Left ventricle myocardium inferior (tissue), 1 donor: Measurements from ENCODE around the gene KLHL4. TPM values are rescaled to one million over a fixed set of nuclear protein-coding genes. Genes with fewer than 3 reads are reported as not detected.
A peak's percentile ranks its signal among the peaks of the same experiment; 100 is the strongest.
"Not testable (repeated sequence)": the region's sequence is repeated elsewhere in the genome, so short reads cannot be mapped to it uniquely, and the experiment has no call there.

ENCODE experiments used
- DNase-seq: peaks from one replicate; pipeline ENCODE4 v3.0.0-alpha.2; 2020
- H3K27ac ChIP-seq: fragments of 200-600 bp; replicated peaks from 2 replicates; pipeline ENCODE4 v1.8.0; 2021
- H3K27me3 ChIP-seq: fragments of 200-600 bp; 2 replicates; pipeline ENCODE4 v1.8.0; 2021; ENCODE audit warnings: low read depth
- H3K36me3 ChIP-seq: fragments of 200-600 bp; 2 replicates; pipeline ENCODE4 v1.8.0; 2021
- H3K4me1 ChIP-seq: fragments of 200-600 bp; 2 replicates; pipeline ENCODE4 v1.8.0; 2021
- H3K4me3 ChIP-seq: fragments of 200-600 bp; 2 replicates; pipeline ENCODE4 v1.8.0; 2021; ENCODE audit warnings: mild to moderate bottlenecking, moderate library complexity
- H3K9me3 ChIP-seq: fragments of 200-600 bp; replicated peaks from 2 replicates; pipeline ENCODE4 v1.8.0; 2021
- intact Hi-C: fragments of 100-400 bp; cut with micrococcal nuclease; formaldehyde crosslinking; loops from one replicate; pipeline ENCODE4 v1.11.0; 2022
- total RNA-seq: library from RNA; stranded (reverse); fragmentation: NEBNext Ultra II Directional; extraction: Animal tissue kit (Norgen Biotek cat#: 25700); gene quantifications from one replicate; pipeline ENCODE4 v1.2.1, GENCODE V29; 2021
- TF ChIP-seq, protein P1 (sequence below): fragments of 200-600 bp; IDR thresholded peaks from 2 replicates; pipeline ENCODE4 v1.8.0; 2021; ENCODE audit warnings: antibody characterized with exemption, mild to moderate bottlenecking, borderline replicate concordance
- donor health status: DM: no; HTN: yes; CAD: no; lungs with severe emphysema.

KLHL4 gene
- total RNA-seq, 1 donor from 2014 or later: 0.74 TPM

DNA sequence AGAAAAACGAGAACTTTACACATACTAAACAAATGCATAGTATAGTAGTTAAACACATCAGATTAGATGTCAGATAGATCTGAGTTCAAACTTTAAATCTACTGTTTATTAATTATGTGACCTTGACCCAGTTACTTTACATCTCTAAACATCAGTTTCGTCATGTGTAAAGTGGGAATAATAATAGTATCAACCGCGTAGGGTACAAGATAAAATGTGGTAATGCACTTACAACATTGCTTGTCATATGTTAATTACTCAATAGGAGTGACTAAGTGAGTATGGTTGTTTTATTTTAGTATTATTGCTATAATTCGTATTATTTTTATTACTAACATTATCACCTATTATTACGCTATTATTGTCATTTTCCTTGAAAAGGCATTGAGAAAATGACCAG is 144.2 kb downstream of the KLHL4 start:
- Histone ChIP-seq H3K4me3 (no peak overlapping the region), H3K9me3 (no peaks in the 10 kb centered on the region), H3K27me3 (no peaks in the 10 kb centered on the region), H3K36me3 (no peaks in the 10 kb centered on the region), H3K27ac (no peak overlapping the region), H3K4me1 (no peaks in the 10 kb centered on the region)
- no peak for DNase-seq
- intact Hi-C loops: loop anchor here (5.0 kb wide), 1 partner anchor 324 kb away; no protein-coding TSS in a partner anchor
- TF ChIP-seq, protein P1, sequence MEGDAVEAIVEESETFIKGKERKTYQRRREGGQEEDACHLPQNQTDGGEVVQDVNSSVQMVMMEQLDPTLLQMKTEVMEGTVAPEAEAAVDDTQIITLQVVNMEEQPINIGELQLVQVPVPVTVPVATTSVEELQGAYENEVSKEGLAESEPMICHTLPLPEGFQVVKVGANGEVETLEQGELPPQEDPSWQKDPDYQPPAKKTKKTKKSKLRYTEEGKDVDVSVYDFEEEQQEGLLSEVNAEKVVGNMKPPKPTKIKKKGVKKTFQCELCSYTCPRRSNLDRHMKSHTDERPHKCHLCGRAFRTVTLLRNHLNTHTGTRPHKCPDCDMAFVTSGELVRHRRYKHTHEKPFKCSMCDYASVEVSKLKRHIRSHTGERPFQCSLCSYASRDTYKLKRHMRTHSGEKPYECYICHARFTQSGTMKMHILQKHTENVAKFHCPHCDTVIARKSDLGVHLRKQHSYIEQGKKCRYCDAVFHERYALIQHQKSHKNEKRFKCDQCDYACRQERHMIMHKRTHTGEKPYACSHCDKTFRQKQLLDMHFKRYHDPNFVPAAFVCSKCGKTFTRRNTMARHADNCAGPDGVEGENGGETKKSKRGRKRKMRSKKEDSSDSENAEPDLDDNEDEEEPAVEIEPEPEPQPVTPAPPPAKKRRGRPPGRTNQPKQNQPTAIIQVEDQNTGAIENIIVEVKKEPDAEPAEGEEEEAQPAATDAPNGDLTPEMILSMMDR: no peak

DNA sequence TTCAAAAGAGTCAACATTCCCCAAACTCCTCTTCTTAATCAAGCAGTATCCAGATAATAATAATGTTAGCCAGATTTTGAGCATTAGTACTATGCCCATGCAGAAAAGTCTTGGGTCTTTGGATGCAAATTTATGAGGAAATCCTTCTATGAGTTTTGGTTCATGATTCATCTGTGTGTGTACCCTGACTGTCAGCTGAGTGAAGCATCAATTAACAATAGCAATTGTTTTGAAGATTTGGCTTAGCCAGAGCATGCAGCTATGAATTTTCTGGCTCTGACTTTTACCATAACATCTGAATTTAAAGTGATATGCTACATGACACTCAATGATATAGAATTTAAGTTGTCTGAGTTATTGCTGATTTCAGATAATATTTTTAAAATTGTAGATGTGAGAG is 145.8 kb downstream of the KLHL4 start:
- no peak for DNase-seq
- H3K27me3 ChIP-seq: no peaks in the 10 kb centered on the region
- intact Hi-C loops: loop anchor here (5.0 kb wide), 1 partner anchor 326 kb away; no protein-coding TSS in a partner anchor
- H3K27ac ChIP-seq: no peak overlapping the region
- H3K9me3 ChIP-seq: no peaks in the 10 kb centered on the region
- TF ChIP-seq, protein P1: no peak
- no peaks in the 10 kb centered on the region for H3K36me3 ChIP-seq
- H3K4me1 ChIP-seq: no peaks in the 10 kb centered on the region
- no peak overlapping the region for H3K4me3 ChIP-seq

DNA sequence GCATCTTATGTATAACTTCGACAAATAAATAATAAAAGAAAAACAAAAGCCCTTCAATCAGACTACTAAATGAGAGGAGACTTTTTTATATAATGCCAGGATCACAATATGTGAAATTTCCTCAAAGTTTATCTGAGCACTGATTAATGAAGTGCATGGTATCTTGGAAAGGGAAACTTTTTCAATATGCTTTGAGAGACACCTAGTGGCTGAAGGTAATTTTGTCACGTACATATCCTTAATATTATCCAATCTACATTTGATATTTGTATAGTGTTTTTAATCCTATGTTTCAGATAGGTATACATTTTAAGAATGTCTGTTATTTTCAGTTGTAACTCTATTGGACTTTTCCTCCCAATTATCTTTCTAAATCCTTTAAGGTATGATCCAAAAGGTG is 146.8 kb downstream of the KLHL4 start:
- Histone ChIP-seq H3K27me3 (no peaks in the 10 kb centered on the region), H3K27ac (no peak overlapping the region), H3K4me1 (no peaks in the 10 kb centered on the region), H3K36me3 (no peaks in the 10 kb centered on the region), H3K9me3 (no peaks in the 10 kb centered on the region), H3K4me3 (no peak overlapping the region)
- intact Hi-C loops: loop anchor here (5.0 kb wide), 1 partner anchor 327 kb away; no protein-coding TSS in a partner anchor
- no peak for DNase-seq
- TF ChIP-seq, protein P1: peak; percentile 58

DNA sequence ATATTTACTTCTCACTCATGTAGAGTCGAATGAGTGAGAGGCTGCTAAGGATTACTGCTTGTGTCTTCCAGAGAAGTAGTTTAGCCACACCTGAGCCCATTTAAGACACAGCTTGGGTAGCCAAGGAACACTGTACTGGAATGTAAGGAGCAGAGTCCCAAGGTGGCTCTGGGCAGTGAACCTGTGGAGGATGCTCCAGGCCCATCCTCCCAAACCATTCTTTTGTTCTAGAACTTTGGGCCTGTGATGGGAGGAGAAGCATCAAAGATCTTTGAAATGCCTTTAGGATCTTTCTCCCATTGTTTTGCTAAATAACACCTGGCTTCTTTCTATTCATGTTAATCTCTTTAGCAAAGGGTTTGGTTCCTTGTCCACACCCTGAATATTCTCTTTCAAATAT is 162.2 kb downstream of the KLHL4 start:
- H3K4me1 ChIP-seq: no peaks in the 10 kb centered on the region
- DNase-seq: no peak
- intact Hi-C loops: no loop called here
- H3K4me3 ChIP-seq: no peak overlapping the region
- TF ChIP-seq, protein P1: no peak
- H3K27me3 ChIP-seq: no peaks in the 10 kb centered on the region
- H3K9me3 ChIP-seq: no peaks in the 10 kb centered on the region
- H3K36me3 ChIP-seq: no peaks in the 10 kb centered on the region
- no peak overlapping the region for H3K27ac ChIP-seq

DNA sequence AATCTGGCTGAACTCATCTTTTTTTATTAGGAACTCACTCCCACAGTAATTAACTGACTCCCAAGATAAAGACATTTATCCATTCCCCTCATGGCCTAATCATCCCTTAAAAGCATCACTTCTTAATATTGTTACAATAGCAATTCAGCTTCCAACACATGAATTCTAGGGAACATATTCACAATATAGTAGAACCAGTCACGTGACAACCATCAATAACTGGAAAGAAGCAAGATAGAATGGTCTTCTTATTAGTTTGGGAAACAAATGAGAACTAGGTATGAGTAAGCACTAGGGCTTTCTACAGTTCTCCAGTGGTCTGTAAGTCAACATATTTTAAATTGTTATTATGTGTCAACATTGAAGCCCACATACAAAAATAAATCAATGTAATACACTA is 170.1 kb downstream of the KLHL4 start:
- Histone ChIP-seq H3K4me1 (no peaks in the 10 kb centered on the region), H3K4me3 (no peak overlapping the region), H3K36me3 (no peaks in the 10 kb centered on the region), H3K27me3 (no peaks in the 10 kb centered on the region), H3K9me3 (no peaks in the 10 kb centered on the region), H3K27ac (no peak overlapping the region)
- intact Hi-C loops: no loop called here
- TF ChIP-seq, protein P1: no peak
- DNase-seq: no peak

DNA sequence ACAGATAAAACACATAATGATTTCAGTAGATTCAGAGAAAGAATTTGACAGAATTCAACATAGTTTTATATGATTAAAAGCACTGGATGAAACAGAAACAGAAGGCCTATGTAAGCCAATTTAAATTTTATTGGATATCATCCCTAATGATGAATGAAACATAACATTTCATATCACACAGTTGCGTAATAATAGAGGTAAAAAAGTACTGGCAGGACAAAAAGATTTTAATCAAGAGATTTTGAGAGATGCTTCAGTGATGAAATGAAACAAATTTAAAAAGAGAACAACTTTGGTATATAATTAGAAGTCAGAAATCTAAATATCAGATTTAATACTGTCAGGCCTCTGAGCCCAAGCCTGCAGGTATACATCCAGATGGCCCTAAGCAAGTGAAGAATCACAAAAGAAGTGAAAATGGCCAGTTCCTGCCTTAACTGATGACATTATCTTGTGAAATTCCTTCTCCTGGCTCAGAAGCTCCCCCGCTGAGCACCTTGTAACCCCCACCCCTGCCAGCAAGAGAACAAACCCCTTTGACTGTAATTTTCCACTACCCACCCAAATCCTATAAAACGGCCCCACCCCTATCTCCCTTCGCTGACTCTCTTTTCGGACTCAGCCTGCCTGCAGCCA is 170.6 kb downstream of the KLHL4 start:
- H3K4me1 ChIP-seq, DNase-seq, intact Hi-C loops, H3K9me3 ChIP-seq, H3K36me3 ChIP-seq, H3K4me3 ChIP-seq, H3K27me3 ChIP-seq, H3K27ac ChIP-seq: not testable (repeated sequence)

DNA sequence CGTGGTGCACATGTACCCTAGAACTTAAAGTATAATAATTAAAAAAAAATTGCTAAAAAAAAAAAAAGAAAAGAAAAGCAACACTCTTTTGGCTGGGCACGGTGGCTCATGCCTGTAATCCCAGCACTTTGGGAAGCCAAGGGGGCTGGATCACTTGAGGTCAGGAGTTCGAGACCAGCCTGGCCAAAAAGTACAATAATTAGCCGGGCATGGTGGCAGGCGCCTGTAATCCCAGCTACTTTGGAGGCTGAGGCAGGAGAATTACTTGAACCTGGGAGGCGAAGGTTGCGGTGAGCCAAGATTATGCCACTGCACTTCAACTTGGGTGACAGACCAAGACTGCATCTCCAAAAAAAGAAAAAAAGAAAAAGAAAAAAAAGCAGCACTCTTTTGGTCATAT is 171.6 kb downstream of the KLHL4 start:
- H3K36me3 ChIP-seq, intact Hi-C loops: not testable (repeated sequence)

More for the DNA sequence above, 171.6 kb downstream of the KLHL4 start:
- not testable (repeated sequence) for H3K4me1 ChIP-seq, H3K27me3 ChIP-seq, H3K4me3 ChIP-seq, DNase-seq, H3K27ac ChIP-seq, H3K9me3 ChIP-seq
